Sigmoid colon (tissue), 7 donors: ENCODE data around the gene TVP23C. TPM values are rescaled to one million over a fixed set of nuclear protein-coding genes. Genes with fewer than 3 reads are reported as not detected.

ENCODE experiments used
- DNase-seq: peaks from one replicate; pipeline ENCODE4 v3.0.0-alpha.2; 2019
- H3K27ac ChIP-seq, 4 donors: fragments of 200-600 bp; sonication (generic); one replicate each; pipeline ENCODE4 v1.5.1; 2016 to 2019; ENCODE audit warnings: mild to moderate bottlenecking in 1 of 4
- H3K27me3 ChIP-seq, 3 donors: fragments of 200-600 bp; sonication (generic); one replicate each; pipeline ENCODE4 v1.5.1; 2019; ENCODE audit warnings: mild to moderate bottlenecking in 1 of 3
- H3K36me3 ChIP-seq, 4 donors: fragments of 200-600 bp; sonication (generic); one replicate each; pipeline ENCODE4 v1.5.1; 2016 to 2019
- H3K4me1 ChIP-seq, 4 donors: fragments of 200-600 bp; sonication (generic); one replicate each; pipeline ENCODE4 v1.5.1; 2017 to 2019
- H3K4me3 ChIP-seq, 4 donors: fragments of 200-600 bp; sonication (generic); one replicate each; pipeline ENCODE4 v1.5.1; 2017 to 2019; ENCODE audit warnings: mild to moderate bottlenecking in 2 of 4, moderate library complexity in 1 of 4
- H3K9me3 ChIP-seq, 4 donors: fragments of 200-600 bp in 3 of 4; sonication (generic) in 3 of 4; one replicate each; pipeline versions ENCODE4 v1.5.1 to v1.6.1; 2013 to 2019
- EP300 ChIP-seq, 4 donors: sonication (generic); formaldehyde crosslinking; IDR thresholded peaks; one replicate each; pipeline ENCODE4 v1.6.1; 2017; ENCODE audit warnings: antibody characterized with exemption in 4 of 4
- POLR2A ChIP-seq, 2 donors: fragments of 450-650 bp; IDR thresholded peaks; one replicate each; pipeline ENCODE4 v1.6.1; 2016; ENCODE audit warnings: antibody characterized with exemption in 2 of 2, mild to moderate bottlenecking in 2 of 2, moderate library complexity in 2 of 2
- POLR2AphosphoS5 ChIP-seq, 4 donors: sonication (generic); formaldehyde crosslinking; IDR thresholded peaks; one replicate each; pipeline ENCODE4 v1.6.1; 2017; ENCODE audit warnings: antibody characterized with exemption in 4 of 4
- WGBS, 2 donors: extraction: QIAGEN DNeasy Blood & Tissue Kit; methylation state at CpG; one replicate each; pipeline ENCODE4 v1.1.7; 2013; 5-methylcytosine and 5-hydroxymethylcytosine counted together
- intact Hi-C: fragments of 100-400 bp; cut with DNase I; formaldehyde crosslinking; loops from one replicate; pipeline ENCODE4 v1.15.1; 2023
- polyA plus RNA-seq, 3 donors: library from polyadenylated mRNA; stranded (reverse); fragments of 200-250 nt; gene quantifications; one replicate each; pipeline ENCODE4 v1.2.3, GENCODE V29; 2013
- total RNA-seq, 4 donors: library from RNA; depleted of rRNA; stranded (reverse); fragments of >200 nt; gene quantifications; one replicate each; pipeline ENCODE4 v1.1.0, GENCODE V29; 2016
- TF ChIP-seq, protein P1 (sequence below), 4 experiments: fragments of 450-650 bp in 3 of 4; fragments of 200-600 bp in 1 of 4; IDR thresholded peaks; one replicate each; pipeline ENCODE4 v1.5.1; 2016 to 2019; ENCODE audit warnings: antibody characterized with exemption in 4 of 4, mild to moderate bottlenecking in 3 of 4, moderate library complexity in 2 of 4
- donor health status: healthy with polysubstance abuse.
- donor health status: Bipolar disorder and iron deficiency.
- donor health status: healthy.

The TVP23C gene
- total and polyA plus RNA-seq, 7 donors: 1.4 to 18.1 (median 9.4) TPM; not detected in 1

GRCh38 chr17:15482476-15482875 is 80.8 kb downstream of the TVP23C start:
- peak; percentile 44 for DNase-seq
- WGBS, 2 donors: 81 to 87% methylated on average over 6 of the region's 6 CpGs

DNA sequence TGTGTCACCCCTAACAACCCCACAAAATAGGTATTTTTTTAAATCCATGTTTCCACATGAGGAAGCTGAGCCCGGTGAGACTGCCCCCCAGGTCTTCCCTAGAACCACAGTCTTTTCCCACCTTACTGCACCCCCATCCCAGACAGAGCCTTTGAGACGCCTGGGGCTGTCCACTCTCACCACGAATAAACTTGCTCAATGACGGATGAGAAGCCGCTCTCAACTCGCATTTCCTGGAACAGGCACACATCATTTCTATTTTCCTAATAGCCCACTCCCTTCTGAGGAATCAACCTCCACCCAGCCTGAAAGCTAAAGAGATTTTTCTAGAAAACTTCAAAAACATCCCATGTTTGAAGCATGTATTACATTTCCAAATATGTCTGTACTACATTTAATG is 81.8 kb downstream of the TVP23C start:
- no peak overlapping the region for H3K4me3 ChIP-seq
- WGBS, 2 donors: 91 to 94% methylated on average over 6 of the region's 6 CpGs
- no peak for DNase-seq
- intact Hi-C loops: no loop called here
- H3K36me3 ChIP-seq: no peaks in the 10 kb centered on the region
- TF ChIP-seq POLR2AphosphoS5 (IDR thresholded peaks at IDR 0.05) (no peak), POLR2A (IDR thresholded peaks at IDR 0.05) (no peak), EP300 (IDR thresholded peaks at IDR 0.05) (no peak)
- TF ChIP-seq, protein P1, sequence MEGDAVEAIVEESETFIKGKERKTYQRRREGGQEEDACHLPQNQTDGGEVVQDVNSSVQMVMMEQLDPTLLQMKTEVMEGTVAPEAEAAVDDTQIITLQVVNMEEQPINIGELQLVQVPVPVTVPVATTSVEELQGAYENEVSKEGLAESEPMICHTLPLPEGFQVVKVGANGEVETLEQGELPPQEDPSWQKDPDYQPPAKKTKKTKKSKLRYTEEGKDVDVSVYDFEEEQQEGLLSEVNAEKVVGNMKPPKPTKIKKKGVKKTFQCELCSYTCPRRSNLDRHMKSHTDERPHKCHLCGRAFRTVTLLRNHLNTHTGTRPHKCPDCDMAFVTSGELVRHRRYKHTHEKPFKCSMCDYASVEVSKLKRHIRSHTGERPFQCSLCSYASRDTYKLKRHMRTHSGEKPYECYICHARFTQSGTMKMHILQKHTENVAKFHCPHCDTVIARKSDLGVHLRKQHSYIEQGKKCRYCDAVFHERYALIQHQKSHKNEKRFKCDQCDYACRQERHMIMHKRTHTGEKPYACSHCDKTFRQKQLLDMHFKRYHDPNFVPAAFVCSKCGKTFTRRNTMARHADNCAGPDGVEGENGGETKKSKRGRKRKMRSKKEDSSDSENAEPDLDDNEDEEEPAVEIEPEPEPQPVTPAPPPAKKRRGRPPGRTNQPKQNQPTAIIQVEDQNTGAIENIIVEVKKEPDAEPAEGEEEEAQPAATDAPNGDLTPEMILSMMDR (IDR thresholded peaks at IDR 0.05): no peak
- no peaks in the 10 kb centered on the region for H3K27me3 ChIP-seq
- no peaks in the 10 kb centered on the region for H3K9me3 ChIP-seq
- no peak overlapping the region for H3K27ac ChIP-seq
- H3K4me1 ChIP-seq: peaks cover 0 to 12% (median 10%) of the 10 kb centered on the region in 4 donors

More at GRCh38 chr17:15482476-15482875, 80.8 kb downstream of the TVP23C start:
- Histone ChIP-seq H3K27ac (no peak overlapping the region), H3K36me3 (no peaks in the 10 kb centered on the region), H3K27me3 (no peaks in the 10 kb centered on the region), H3K4me1 (peaks cover 0 to 12% (median 10%) of the 10 kb centered on the region in 4 donors), H3K9me3 (no peaks in the 10 kb centered on the region), H3K4me3 (no peak overlapping the region)
- intact Hi-C loops: no loop called here
- TF ChIP-seq, protein P1 (IDR thresholded peaks at IDR 0.05): no peak
- TF ChIP-seq EP300 (IDR thresholded peaks at IDR 0.05) (no peak), POLR2A (IDR thresholded peaks at IDR 0.05) (no peak), POLR2AphosphoS5 (IDR thresholded peaks at IDR 0.05) (no peak)

DNA sequence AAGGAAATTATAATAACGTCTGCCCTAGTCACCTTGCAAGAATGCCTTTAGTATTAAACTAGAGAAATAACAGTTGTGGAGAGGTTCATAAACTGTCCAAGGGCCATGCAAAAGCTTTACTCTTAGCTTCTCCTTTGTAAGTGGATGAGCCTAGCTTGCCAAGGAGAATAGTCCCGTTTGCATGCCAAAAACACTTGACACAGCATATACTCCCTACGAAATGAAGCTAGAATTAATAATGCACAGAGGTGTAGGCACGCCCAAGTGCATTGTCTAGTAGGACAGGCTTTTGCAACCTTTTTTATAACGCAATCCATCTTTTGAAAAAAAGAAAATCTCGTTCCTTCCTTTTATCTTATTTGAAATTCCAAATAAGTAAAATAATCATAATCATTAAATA is 83.1 kb downstream of the TVP23C start:
- 57 to 76% methylated on average over 6 of the region's 6 CpGs for WGBS, 2 donors
- no peak overlapping the region for H3K4me3 ChIP-seq
- no peaks in the 10 kb centered on the region for H3K9me3 ChIP-seq
- H3K27ac ChIP-seq: peak overlapping the region in 2 of 4 donors; percentile 24 to 32
- DNase-seq: peak; percentile 56
- TF ChIP-seq, protein P1 (IDR thresholded peaks at IDR 0.05): no peak
- TF ChIP-seq POLR2A (IDR thresholded peaks at IDR 0.05) (no peak), EP300 (IDR thresholded peaks at IDR 0.05) (no peak), POLR2AphosphoS5 (IDR thresholded peaks at IDR 0.05) (no peak)
- peaks cover 0 to 12% (median 10%) of the 10 kb centered on the region in 4 donors for H3K4me1 ChIP-seq
- intact Hi-C loops: no loop called here
- no peaks in the 10 kb centered on the region for H3K36me3 ChIP-seq
- no peaks in the 10 kb centered on the region for H3K27me3 ChIP-seq

DNA sequence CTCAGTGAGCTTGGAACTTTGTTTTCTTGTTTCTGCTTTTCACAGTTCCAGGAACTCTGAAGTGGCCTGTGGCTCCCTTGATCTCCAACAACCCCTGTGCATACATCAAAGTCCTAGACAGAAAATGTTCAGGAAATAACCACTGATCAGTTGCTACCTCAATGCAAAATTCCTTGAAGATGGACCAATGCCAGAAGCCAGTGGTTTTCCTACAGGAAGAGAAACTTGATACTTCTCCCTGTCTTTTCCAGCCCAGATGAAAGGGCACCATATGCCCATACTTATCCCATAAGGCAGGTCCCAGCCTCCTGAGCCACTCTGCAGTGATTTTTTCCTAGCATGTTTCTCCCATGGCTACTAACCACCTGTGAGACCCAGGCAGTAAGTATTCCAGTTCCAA is 83.6 kb downstream of the TVP23C start:
- intact Hi-C loops: no loop called here
- H3K36me3 ChIP-seq: no peaks in the 10 kb centered on the region

More for the DNA sequence above, 83.6 kb downstream of the TVP23C start:
- Histone ChIP-seq H3K27ac (peak overlapping the region in 2 of 4 donors; percentile 24 to 32), H3K27me3 (no peaks in the 10 kb centered on the region), H3K4me3 (no peak overlapping the region), H3K9me3 (no peaks in the 10 kb centered on the region), H3K4me1 (peaks cover 0 to 12% (median 10%) of the 10 kb centered on the region in 4 donors)
- no peak for TF ChIP-seq POLR2A (IDR thresholded peaks at IDR 0.05)
- TF ChIP-seq, protein P1 (IDR thresholded peaks at IDR 0.05): no peak
- TF ChIP-seq POLR2AphosphoS5 (IDR thresholded peaks at IDR 0.05): no peak
- no peak for TF ChIP-seq EP300 (IDR thresholded peaks at IDR 0.05)
- peak; percentile 14 for DNase-seq
